ENCODE data around the gene TRNAU1AP. TPM values are rescaled to one million over a fixed set of nuclear protein-coding genes. Genes with fewer than 3 reads are reported as not detected.
A peak's percentile ranks its signal among the peaks of the same experiment; 100 is the strongest.

The TRNAU1AP gene
- total and polyA plus RNA-seq, 10 of the 15 experiments (the other 5 are each of a cell fraction or from before 2014, with no cell fraction given) = 24.3 to 67.0 (median 31.8) TPM

DNA sequence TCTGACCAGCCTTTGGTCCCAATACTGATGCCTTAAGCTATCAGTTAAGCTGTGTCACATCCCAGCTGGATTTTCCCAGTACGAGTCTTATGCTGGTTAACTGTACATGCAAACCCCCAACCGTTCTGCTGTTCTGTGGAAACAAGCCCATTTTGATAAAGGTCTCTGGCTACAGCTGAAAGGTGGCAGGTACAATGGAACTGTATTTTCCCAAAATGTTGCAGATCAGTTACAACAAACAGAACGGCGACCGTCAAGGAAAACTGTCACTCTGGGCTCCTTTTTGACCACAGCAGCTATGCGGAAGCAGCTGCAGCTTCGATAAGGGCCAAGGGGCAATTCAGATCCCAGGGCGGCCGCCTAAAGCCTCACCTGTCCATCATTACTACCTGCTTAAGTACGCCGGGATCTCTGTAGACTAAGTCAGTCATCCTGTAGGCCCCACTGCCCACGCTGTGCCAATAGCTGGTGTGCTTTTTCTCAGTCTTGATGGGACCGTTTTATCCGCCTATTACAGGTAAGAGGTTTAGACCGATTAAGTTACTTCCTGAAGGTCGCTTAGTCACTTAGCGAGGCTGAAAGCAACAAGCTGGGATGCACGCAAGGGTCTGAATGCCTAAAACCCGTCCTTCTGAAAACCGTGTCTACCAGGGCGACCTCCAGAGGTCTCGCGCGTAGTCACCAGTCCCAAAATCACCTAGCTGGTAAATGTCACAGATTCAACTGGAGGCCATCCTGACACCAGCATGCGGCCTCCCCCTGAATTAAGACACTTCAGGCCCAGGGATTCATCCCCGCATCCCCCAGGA lies 28.0 kb downstream of the TRNAU1AP start (continued):
- no peak for TF ChIP-seq MXI1 (IDR thresholded peaks at IDR 0.05; ENCODE audit: low read depth, low read length)
- TF ChIP-seq, protein P1, sequence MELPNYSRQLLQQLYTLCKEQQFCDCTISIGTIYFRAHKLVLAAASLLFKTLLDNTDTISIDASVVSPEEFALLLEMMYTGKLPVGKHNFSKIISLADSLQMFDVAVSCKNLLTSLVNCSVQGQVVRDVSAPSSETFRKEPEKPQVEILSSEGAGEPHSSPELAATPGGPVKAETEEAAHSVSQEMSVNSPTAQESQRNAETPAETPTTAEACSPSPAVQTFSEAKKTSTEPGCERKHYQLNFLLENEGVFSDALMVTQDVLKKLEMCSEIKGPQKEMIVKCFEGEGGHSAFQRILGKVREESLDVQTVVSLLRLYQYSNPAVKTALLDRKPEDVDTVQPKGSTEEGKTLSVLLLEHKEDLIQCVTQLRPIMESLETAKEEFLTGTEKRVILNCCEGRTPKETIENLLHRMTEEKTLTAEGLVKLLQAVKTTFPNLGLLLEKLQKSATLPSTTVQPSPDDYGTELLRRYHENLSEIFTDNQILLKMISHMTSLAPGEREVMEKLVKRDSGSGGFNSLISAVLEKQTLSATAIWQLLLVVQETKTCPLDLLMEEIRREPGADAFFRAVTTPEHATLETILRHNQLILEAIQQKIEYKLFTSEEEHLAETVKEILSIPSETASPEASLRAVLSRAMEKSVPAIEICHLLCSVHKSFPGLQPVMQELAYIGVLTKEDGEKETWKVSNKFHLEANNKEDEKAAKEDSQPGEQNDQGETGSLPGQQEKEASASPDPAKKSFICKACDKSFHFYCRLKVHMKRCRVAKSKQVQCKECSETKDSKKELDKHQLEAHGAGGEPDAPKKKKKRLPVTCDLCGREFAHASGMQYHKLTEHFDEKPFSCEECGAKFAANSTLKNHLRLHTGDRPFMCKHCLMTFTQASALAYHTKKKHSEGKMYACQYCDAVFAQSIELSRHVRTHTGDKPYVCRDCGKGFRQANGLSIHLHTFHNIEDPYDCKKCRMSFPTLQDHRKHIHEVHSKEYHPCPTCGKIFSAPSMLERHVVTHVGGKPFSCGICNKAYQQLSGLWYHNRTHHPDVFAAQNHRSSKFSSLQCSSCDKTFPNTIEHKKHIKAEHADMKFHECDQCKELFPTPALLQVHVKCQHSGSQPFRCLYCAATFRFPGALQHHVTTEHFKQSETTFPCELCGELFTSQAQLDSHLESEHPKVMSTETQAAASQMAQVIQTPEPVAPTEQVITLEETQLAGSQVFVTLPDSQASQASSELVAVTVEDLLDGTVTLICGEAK (IDR thresholded peaks at IDR 0.05; ENCODE audit: borderline replicate concordance) = no peak
- peak; percentile 51; the same call in 1 of the 2 replicates for TF ChIP-seq LARP7 (IDR thresholded peaks at IDR 0.05)
- TF ChIP-seq, protein P2, sequence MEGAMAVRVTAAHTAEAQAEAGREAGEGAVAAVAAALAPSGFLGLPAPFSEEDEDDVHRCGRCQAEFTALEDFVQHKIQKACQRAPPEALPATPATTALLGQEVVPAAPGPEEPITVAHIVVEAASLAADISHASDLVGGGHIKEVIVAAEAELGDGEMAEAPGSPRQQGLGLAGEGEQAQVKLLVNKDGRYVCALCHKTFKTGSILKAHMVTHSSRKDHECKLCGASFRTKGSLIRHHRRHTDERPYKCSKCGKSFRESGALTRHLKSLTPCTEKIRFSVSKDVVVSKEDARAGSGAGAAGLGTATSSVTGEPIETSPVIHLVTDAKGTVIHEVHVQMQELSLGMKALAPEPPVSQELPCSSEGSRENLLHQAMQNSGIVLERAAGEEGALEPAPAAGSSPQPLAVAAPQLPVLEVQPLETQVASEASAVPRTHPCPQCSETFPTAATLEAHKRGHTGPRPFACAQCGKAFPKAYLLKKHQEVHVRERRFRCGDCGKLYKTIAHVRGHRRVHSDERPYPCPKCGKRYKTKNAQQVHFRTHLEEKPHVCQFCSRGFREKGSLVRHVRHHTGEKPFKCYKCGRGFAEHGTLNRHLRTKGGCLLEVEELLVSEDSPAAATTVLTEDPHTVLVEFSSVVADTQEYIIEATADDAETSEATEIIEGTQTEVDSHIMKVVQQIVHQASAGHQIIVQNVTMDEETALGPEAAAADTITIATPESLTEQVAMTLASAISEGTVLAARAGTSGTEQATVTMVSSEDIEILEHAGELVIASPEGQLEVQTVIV (IDR thresholded peaks at IDR 0.05; ENCODE audit: borderline replicate concordance, partially characterized antibody) = no peak
- TF ChIP-seq, protein P3, sequence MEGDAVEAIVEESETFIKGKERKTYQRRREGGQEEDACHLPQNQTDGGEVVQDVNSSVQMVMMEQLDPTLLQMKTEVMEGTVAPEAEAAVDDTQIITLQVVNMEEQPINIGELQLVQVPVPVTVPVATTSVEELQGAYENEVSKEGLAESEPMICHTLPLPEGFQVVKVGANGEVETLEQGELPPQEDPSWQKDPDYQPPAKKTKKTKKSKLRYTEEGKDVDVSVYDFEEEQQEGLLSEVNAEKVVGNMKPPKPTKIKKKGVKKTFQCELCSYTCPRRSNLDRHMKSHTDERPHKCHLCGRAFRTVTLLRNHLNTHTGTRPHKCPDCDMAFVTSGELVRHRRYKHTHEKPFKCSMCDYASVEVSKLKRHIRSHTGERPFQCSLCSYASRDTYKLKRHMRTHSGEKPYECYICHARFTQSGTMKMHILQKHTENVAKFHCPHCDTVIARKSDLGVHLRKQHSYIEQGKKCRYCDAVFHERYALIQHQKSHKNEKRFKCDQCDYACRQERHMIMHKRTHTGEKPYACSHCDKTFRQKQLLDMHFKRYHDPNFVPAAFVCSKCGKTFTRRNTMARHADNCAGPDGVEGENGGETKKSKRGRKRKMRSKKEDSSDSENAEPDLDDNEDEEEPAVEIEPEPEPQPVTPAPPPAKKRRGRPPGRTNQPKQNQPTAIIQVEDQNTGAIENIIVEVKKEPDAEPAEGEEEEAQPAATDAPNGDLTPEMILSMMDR (IDR thresholded peaks at IDR 0.05 in 2 of 3, conservative IDR thresholded peaks at IDR 0.05 in 1 of 3; ENCODE audit: control insufficient read depth in 2 of 3, extremely low read depth in 1 of 3, insufficient read depth in 1 of 3, low read depth in 3 of 3, low read length in 3 of 3) = peak in 2 of 3 experiments; percentile 22 to 33; a peak in 4 of 6 replicates
- TF ChIP-seq, protein P4, sequence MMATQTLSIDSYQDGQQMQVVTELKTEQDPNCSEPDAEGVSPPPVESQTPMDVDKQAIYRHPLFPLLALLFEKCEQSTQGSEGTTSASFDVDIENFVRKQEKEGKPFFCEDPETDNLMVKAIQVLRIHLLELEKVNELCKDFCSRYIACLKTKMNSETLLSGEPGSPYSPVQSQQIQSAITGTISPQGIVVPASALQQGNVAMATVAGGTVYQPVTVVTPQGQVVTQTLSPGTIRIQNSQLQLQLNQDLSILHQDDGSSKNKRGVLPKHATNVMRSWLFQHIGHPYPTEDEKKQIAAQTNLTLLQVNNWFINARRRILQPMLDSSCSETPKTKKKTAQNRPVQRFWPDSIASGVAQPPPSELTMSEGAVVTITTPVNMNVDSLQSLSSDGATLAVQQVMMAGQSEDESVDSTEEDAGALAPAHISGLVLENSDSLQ (IDR thresholded peaks at IDR 0.05) = peak; percentile 72
- TF ChIP-seq SIN3A (IDR thresholded peaks at IDR 0.05; ENCODE audit: low read depth, low read length) = no peak
- no peak for TF ChIP-seq NBN (IDR thresholded peaks at IDR 0.05)
- no peak for TF ChIP-seq KDM1A (IDR thresholded peaks at IDR 0.05; ENCODE audit: borderline replicate concordance)
- no peak for TF ChIP-seq CEBPB (IDR thresholded peaks at IDR 0.05; ENCODE audit: borderline replicate concordance in 1 of 2, low read depth in 2 of 2, low read length in 2 of 2)
- no peak for TF ChIP-seq RAD51 (IDR thresholded peaks at IDR 0.05)
- TF ChIP-seq ASH2L (IDR thresholded peaks at IDR 0.05; ENCODE audit: borderline replicate concordance, low read depth) = no peak
- TF ChIP-seq, protein P5, sequence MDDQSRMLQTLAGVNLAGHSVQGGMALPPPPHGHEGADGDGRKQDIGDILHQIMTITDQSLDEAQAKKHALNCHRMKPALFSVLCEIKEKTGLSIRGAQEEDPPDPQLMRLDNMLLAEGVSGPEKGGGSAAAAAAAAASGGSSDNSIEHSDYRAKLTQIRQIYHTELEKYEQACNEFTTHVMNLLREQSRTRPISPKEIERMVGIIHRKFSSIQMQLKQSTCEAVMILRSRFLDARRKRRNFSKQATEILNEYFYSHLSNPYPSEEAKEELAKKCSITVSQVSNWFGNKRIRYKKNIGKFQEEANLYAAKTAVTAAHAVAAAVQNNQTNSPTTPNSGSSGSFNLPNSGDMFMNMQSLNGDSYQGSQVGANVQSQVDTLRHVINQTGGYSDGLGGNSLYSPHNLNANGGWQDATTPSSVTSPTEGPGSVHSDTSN (IDR thresholded peaks at IDR 0.05; ENCODE audit: insufficient replicate concordance, low read depth, low read length) = peak; percentile 53
- no peak for TF ChIP-seq CBX3 (IDR thresholded peaks at IDR 0.05; ENCODE audit: borderline replicate concordance, low read depth)
- TF ChIP-seq NR2C2 (IDR thresholded peaks at IDR 0.05; ENCODE audit: borderline replicate concordance, control insufficient read depth, insufficient read length, low read depth) = no peak
- peak; percentile 20; the same call in 1 of the 2 replicates for TF ChIP-seq SMAD5 (IDR thresholded peaks at IDR 0.05; ENCODE audit: low read depth)
- 0 out of 2 replicates have a peak, but pooled peaks have one; percentile 5 for TF ChIP-seq SPI1 (IDR thresholded peaks at IDR 0.05; ENCODE audit: borderline replicate concordance, insufficient read depth, low read depth, low read length)

Data from GM12878 (cell line).